Liver (tissue), 9 donors: ENCODE data around the gene PALLD. TPM values are rescaled to one million over a fixed set of nuclear protein-coding genes. Genes with fewer than 3 reads are reported as not detected.

ENCODE experiments used
- DNase-seq: peaks from one replicate; pipeline ENCODE4 v3.0.0-alpha.2; 2017; ENCODE audit warnings: low spot score
- H3K27ac ChIP-seq, 2 donors: one replicate each; pipeline ENCODE4 v1.7.0; 2013; ENCODE audit warnings: inconsistent platforms in 2 of 2, low read length in 2 of 2, control low read depth in 1 of 2, low read depth in 1 of 2, mild to moderate bottlenecking in 1 of 2
- H3K27me3 ChIP-seq, 4 donors: one replicate each; pipeline versions ENCODE4 v1.6.1 to v1.7.0; 2013; ENCODE audit warnings: low read length in 3 of 4, inconsistent platforms in 1 of 4, mild to moderate bottlenecking in 1 of 4, moderate library complexity in 1 of 4; ENCODE audit not compliant: control insufficient read depth in 4 of 4, insufficient read depth in 4 of 4
- H3K36me3 ChIP-seq, 4 donors: one replicate each; pipeline versions ENCODE4 v1.6.1 to v1.7.0; 2013; ENCODE audit warnings: low read length in 3 of 4, mild to moderate bottlenecking in 3 of 4, low read depth in 1 of 4, moderate library complexity in 1 of 4; ENCODE audit not compliant: control insufficient read depth in 4 of 4, insufficient read depth in 3 of 4
- H3K4me1 ChIP-seq, 4 donors: one replicate each; pipeline versions ENCODE4 v1.6.1 to v1.7.0; 2013; ENCODE audit warnings: low read length in 3 of 4, mild to moderate bottlenecking in 3 of 4, moderate library complexity in 1 of 4; ENCODE audit not compliant: control insufficient read depth in 4 of 4, insufficient read depth in 4 of 4
- H3K4me3 ChIP-seq, 3 donors: one replicate each; pipeline versions ENCODE4 v1.6.1 to v1.7.0; 2013; ENCODE audit warnings: low read length in 3 of 3, control low read depth in 1 of 3, low read depth in 1 of 3, mild to moderate bottlenecking in 1 of 3
- H3K9ac ChIP-seq, 2 donors: one replicate each; pipeline ENCODE4 v1.7.0; 2013; ENCODE audit warnings: low read length in 2 of 2, mild to moderate bottlenecking in 2 of 2, moderate library complexity in 2 of 2, control low read depth in 1 of 2, low read depth in 1 of 2
- H3K9me3 ChIP-seq, 4 donors: one replicate each; pipeline versions ENCODE4 v1.6.1 to v1.7.0; 2013; ENCODE audit warnings: low read length in 3 of 4; ENCODE audit not compliant: control insufficient read depth in 4 of 4
- EGR1 ChIP-seq, 2 donors: IDR thresholded peaks; 2 replicates each; pipeline ENCODE4 v1.6.1; 2016 to 2018; ENCODE audit warnings: antibody characterized with exemption in 2 of 2, low read depth in 2 of 2
- FOXA1 ChIP-seq: IDR thresholded peaks from 2 replicates; pipeline ENCODE4 v1.6.1; 2016; ENCODE audit warnings: antibody characterized with exemption
- FOXA2 ChIP-seq: IDR thresholded peaks from 2 replicates; pipeline ENCODE4 v1.6.1; 2016; ENCODE audit warnings: antibody characterized with exemption
- GABPA ChIP-seq, 2 donors: IDR thresholded peaks in 1 of 2; conservative IDR thresholded peaks in 1 of 2; 2 replicates each; pipeline ENCODE4 v1.6.1; 2016; ENCODE audit warnings: antibody characterized with exemption in 2 of 2, mild to moderate bottlenecking in 1 of 2, moderate library complexity in 1 of 2
- HNF4A ChIP-seq, 2 donors: conservative IDR thresholded peaks; 2 replicates each; pipeline ENCODE4 v1.6.1; 2016; ENCODE audit warnings: antibody characterized with exemption in 2 of 2, mild to moderate bottlenecking in 2 of 2
- JUND ChIP-seq, 2 donors: IDR thresholded peaks; 2 replicates each; pipeline ENCODE4 v1.6.1; 2016; ENCODE audit warnings: antibody characterized with exemption in 2 of 2
- NR2F2 ChIP-seq: IDR thresholded peaks from 2 replicates; pipeline ENCODE4 v1.6.1; 2016; ENCODE audit warnings: antibody characterized with exemption
- RAD21 ChIP-seq, 2 donors: IDR thresholded peaks; 2 replicates each; pipeline ENCODE4 v1.6.1; 2016; ENCODE audit warnings: antibody characterized with exemption in 2 of 2, mild to moderate bottlenecking in 2 of 2
- RXRA ChIP-seq, 2 donors: IDR thresholded peaks; 2 replicates each; pipeline ENCODE4 v1.6.1; 2017 to 2018; ENCODE audit warnings: antibody characterized with exemption in 2 of 2, mild to moderate bottlenecking in 1 of 2
- SP1 ChIP-seq: IDR thresholded peaks from 2 replicates; pipeline ENCODE4 v1.6.1; 2018; ENCODE audit warnings: antibody characterized with exemption, mild to moderate bottlenecking
- TAF1 ChIP-seq: conservative IDR thresholded peaks from 2 replicates; pipeline ENCODE4 v1.6.1; 2016; ENCODE audit warnings: antibody characterized with exemption, mild to moderate bottlenecking
- YY1 ChIP-seq: IDR thresholded peaks from 2 replicates; pipeline ENCODE4 v1.6.1; 2016; ENCODE audit warnings: antibody characterized with exemption, mild to moderate bottlenecking
- whole genome bisulfite sequencing: extraction: QIAGEN DNeasy Blood & Tissue Kit; methylation state at CpG from one replicate; pipeline ENCODE4 v1.1.7; 2013; 5-methylcytosine and 5-hydroxymethylcytosine counted together
- polyA plus RNA-seq, 2 donors: library from polyadenylated mRNA; stranded (reverse) in 1 of 2; unstranded in 1 of 2; fragments of 200-250 nt in 1 of 2; fragments of >200 nt in 1 of 2; fragmentation: Nextera tagmentation in 1 of 2; extraction: Ambion mirVana in 1 of 2; gene quantifications; one replicate each; pipeline versions ENCODE4 v1.2.1 to v1.2.3, GENCODE V29; 2013 to 2015
- total RNA-seq, 2 donors: library from RNA; depleted of rRNA; stranded (reverse); fragments of >200 nt; gene quantifications; one replicate each; pipeline ENCODE4 v1.2.3, GENCODE V29; 2014
- TF ChIP-seq, protein P1 (sequence below): fragments of 150-350 bp; IDR thresholded peaks from 2 replicates; pipeline ENCODE4 v1.5.1; 2017; ENCODE audit warnings: improper control_type of control experiment, low read depth, low read length; ENCODE audit not compliant: missing input control
- TF ChIP-seq, protein P2 (sequence below): IDR thresholded peaks from 2 replicates; pipeline ENCODE4 v1.6.1; 2016; ENCODE audit warnings: antibody characterized with exemption
- TF ChIP-seq, protein P3 (sequence below): IDR thresholded peaks from 2 replicates; pipeline ENCODE4 v1.6.1; 2016; ENCODE audit warnings: antibody characterized with exemption
- donor health status: healthy.
- donor health status: healthy.
- donor health status: healthy.
- donor health status: healthy.
- donor health status: healthy.

Gene PALLD
- total and polyA plus RNA-seq, 4 donors = 9.0 to 26.3 (median 14.7) TPM

DNA sequence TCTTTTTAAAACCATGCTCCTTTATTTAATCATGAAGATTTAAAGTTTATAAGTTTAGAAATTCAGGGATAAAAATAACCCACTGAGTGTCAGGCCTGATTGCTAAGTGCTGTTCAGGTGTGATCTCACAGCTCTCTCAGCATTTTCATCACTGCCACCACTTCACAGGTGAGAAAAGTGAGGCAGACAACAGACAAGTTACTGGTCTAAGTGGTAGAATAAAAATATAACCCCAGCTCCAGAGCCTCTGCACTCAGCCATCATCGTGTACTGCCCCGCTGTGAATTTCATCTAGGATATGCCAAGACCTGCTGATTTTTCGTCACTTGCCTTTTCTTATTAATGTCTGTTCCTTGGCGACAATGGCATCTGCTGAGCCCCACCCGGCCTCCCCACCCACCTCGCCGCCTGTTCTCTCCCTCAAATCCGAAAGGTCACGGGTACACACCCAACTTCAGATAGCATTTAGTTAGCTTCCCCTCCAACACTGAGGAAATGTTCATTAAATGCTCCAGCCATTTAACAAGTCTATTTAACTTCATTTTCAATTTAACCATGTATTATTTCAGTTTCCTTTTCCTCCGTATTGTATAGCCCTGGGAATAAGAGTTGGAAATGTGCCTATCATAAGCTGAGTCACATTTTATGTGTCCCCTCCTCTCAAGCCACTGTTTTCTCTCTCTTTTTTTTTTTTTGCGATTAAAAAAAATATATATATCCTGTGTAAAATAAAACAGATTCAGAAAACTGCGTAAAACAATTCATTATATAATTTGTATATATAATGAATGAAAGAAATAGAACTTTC, 276.7 kb downstream of the PALLD start:
- Histone ChIP-seq H3K9ac (no peak overlapping the region), H3K27ac (no peak overlapping the region), H3K27me3 (no peaks in the 10 kb centered on the region), H3K36me3 (no peaks in the 10 kb centered on the region), H3K4me1 (no peaks in the 10 kb centered on the region), H3K4me3 (no peak overlapping the region), H3K9me3 (peaks cover 0 to 20% (median 7%) of the 10 kb centered on the region in 4 donors)
- 71% methylated on average over 12 of the region's 12 CpGs for WGBS
- no peak for DNase-seq
- TF ChIP-seq EGR1 (IDR thresholded peaks at IDR 0.05; ENCODE audit: low read depth in 2 of 2) (no peak), YY1 (no peak), RAD21 (IDR thresholded peaks at IDR 0.05) (no peak), JUND (IDR thresholded peaks at IDR 0.05) (no peak), FOXA1 (no peak), TAF1 (no peak)
- TF ChIP-seq, protein P1, sequence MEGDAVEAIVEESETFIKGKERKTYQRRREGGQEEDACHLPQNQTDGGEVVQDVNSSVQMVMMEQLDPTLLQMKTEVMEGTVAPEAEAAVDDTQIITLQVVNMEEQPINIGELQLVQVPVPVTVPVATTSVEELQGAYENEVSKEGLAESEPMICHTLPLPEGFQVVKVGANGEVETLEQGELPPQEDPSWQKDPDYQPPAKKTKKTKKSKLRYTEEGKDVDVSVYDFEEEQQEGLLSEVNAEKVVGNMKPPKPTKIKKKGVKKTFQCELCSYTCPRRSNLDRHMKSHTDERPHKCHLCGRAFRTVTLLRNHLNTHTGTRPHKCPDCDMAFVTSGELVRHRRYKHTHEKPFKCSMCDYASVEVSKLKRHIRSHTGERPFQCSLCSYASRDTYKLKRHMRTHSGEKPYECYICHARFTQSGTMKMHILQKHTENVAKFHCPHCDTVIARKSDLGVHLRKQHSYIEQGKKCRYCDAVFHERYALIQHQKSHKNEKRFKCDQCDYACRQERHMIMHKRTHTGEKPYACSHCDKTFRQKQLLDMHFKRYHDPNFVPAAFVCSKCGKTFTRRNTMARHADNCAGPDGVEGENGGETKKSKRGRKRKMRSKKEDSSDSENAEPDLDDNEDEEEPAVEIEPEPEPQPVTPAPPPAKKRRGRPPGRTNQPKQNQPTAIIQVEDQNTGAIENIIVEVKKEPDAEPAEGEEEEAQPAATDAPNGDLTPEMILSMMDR = no peak
- TF ChIP-seq, protein P2, sequence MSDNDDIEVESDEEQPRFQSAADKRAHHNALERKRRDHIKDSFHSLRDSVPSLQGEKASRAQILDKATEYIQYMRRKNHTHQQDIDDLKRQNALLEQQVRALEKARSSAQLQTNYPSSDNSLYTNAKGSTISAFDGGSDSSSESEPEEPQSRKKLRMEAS = no peak
- TF ChIP-seq, protein P3, sequence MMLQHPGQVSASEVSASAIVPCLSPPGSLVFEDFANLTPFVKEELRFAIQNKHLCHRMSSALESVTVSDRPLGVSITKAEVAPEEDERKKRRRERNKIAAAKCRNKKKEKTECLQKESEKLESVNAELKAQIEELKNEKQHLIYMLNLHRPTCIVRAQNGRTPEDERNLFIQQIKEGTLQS = no peak

DNA sequence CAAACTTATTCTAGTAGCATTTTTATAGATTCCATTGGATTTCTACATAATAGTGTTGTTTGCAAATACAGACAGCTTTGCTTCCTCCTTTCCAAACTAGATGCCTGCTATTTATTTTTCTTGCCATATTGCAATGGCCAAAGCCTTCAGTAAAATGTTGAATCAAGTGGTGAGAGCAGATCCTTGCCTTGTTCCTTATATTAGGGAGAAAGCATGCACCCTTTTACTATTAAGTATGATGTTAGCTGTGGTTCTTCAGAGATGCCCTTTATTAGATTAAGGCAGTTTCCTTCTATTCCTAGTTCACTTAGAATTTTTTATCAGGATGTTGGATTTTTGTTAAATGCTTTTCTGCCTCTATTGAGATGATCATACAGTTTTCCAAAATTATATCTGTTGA, 279.5 kb downstream of the PALLD start:
- Histone ChIP-seq H3K9ac (no peak overlapping the region), H3K27ac (no peak overlapping the region), H3K9me3 (peaks cover 0 to 20% (median 7%) of the 10 kb centered on the region in 4 donors), H3K4me3 (no peak overlapping the region), H3K27me3 (no peaks in the 10 kb centered on the region), H3K36me3 (no peaks in the 10 kb centered on the region), H3K4me1 (no peaks in the 10 kb centered on the region)
- no peak for DNase-seq
- no peak for TF ChIP-seq EGR1 (IDR thresholded peaks at IDR 0.05; ENCODE audit: low read depth in 2 of 2)
- TF ChIP-seq, protein P3 = no peak

DNA sequence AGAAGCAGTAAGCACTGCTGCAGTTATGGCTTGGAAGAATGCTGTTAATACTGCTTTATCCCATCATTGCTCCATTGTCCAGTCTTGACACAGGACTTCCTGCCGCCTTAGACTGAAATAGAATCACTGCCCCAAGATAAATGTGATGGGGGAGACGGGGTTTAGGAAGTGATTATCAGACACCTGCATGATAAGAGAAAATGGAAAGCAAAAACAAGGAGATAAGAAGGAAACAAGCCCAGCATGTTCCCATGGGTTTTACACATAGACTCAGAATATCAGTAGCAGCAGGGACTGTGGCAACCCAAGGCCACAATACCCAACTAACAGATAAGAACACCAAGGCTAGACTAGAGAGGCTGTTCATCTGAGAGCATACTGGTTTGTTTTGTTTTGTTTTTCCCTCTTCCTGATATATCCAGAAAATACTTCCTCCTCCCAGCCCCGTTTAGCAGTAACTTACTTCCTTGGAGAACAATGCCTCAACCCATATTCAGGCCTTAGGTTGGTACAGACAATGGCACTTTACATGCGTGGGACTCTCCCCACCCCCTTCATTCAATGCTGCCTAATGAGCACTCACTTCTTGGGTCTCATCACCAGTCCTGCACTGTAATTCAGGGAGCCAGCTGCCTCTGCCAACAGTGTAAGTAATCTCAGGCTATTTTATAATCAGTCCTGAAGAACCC, 280.6 kb downstream of the PALLD start:
- DNase-seq = no peak
- Histone ChIP-seq H3K9me3 (peaks cover 0 to 20% (median 7%) of the 10 kb centered on the region in 4 donors), H3K9ac (no peak overlapping the region), H3K4me3 (no peak overlapping the region), H3K36me3 (no peaks in the 10 kb centered on the region), H3K27me3 (no peaks in the 10 kb centered on the region), H3K4me1 (no peaks in the 10 kb centered on the region), H3K27ac (no peak overlapping the region)
- TF ChIP-seq SP1 (no peak), FOXA2 (no peak), GABPA (IDR thresholded peaks at IDR 0.05 in 1 of 2, conservative IDR thresholded peaks at IDR 0.05 in 1 of 2) (no peak), HNF4A (conservative IDR thresholded peaks at IDR 0.05) (no peak), RXRA (IDR thresholded peaks at IDR 0.05) (no peak), NR2F2 (peak; percentile 16)
- TF ChIP-seq, protein P3 = no peak
- WGBS = 59% methylated on average over 4 of the region's 4 CpGs
